ENCODE measurements around the gene ALG14. TPM values are rescaled to one million over a fixed set of nuclear protein-coding genes. Genes with fewer than 3 reads are reported as not detected.

The ALG14 gene
- total and polyA plus RNA-seq, 2 experiments from 2014 or later: 2.7 to 8.2 TPM

- H3K27me3 ChIP-seq: no peaks in the 10 kb centered on the region
- no peak overlapping the region for H3K27ac ChIP-seq
- H3K36me3 ChIP-seq: no peaks in the 10 kb centered on the region
- no peak for DNase-seq (ENCODE audit: low read depth in 1 of 2, low spot score in 1 of 2)
- H3K9me3 ChIP-seq (ENCODE audit: low read depth): no peaks in the 10 kb centered on the region
- no peak for TF ChIP-seq CTCF (IDR thresholded peaks at IDR 0.05; ENCODE audit: low read depth, low read length)
- H3K4me1 ChIP-seq (ENCODE audit: low read depth): no peaks in the 10 kb centered on the region
- H3K4me3 ChIP-seq: no peak overlapping the region
Measured at GRCh38 chr1:95076034-95076433, 3.3 kb upstream of the ALG14 start.

- Histone ChIP-seq H3K27ac (no peak overlapping the region), H3K36me3 (no peaks in the 10 kb centered on the region), H3K4me1 (ENCODE audit: low read depth) (no peaks in the 10 kb centered on the region), H3K4me3 (peak overlapping the region; percentile 74), H3K27me3 (no peaks in the 10 kb centered on the region), H3K9me3 (ENCODE audit: low read depth) (no peaks in the 10 kb centered on the region)
- no peak for DNase-seq (ENCODE audit: low read depth in 1 of 2, low spot score in 1 of 2)
- no peak for TF ChIP-seq CTCF (IDR thresholded peaks at IDR 0.05; ENCODE audit: low read depth, low read length)
Measured at GRCh38 chr1:95073446-95073845, 695 bp upstream of the ALG14 start.

GRCh38 chr1:95072117-95072516 lies 634 bp downstream of the ALG14 start:
- peak overlapping the region; percentile 74 for H3K27ac ChIP-seq

GRCh38 chr1:95071539-95071938 lies 1.2 kb downstream of the ALG14 start:
- H3K4me3 ChIP-seq: peak overlapping the region; percentile 74

More at GRCh38 chr1:95072117-95072516, 634 bp downstream of the ALG14 start:
- Histone ChIP-seq H3K27me3 (no peaks in the 10 kb centered on the region), H3K36me3 (no peaks in the 10 kb centered on the region), H3K9me3 (ENCODE audit: low read depth) (no peaks in the 10 kb centered on the region), H3K4me3 (peak overlapping the region; percentile 74), H3K4me1 (ENCODE audit: low read depth) (peaks cover 2% of the 10 kb centered on the region)
- TF ChIP-seq CTCF (IDR thresholded peaks at IDR 0.05; ENCODE audit: low read depth, low read length): no peak
- no peak for DNase-seq (ENCODE audit: low read depth in 1 of 2, low spot score in 1 of 2)

GRCh38 chr1:95069710-95070093 lies 3.0 kb downstream of the ALG14 start:
- H3K4me3 ChIP-seq: no peak overlapping the region
- H3K36me3 ChIP-seq: no peaks in the 10 kb centered on the region
- no peak for TF ChIP-seq CTCF (IDR thresholded peaks at IDR 0.05; ENCODE audit: low read depth, low read length)

More at GRCh38 chr1:95071539-95071938, 1.2 kb downstream of the ALG14 start:
- DNase-seq (ENCODE audit: low read depth in 1 of 2, low spot score in 1 of 2): no peak
- Histone ChIP-seq H3K27ac (no peak overlapping the region), H3K36me3 (no peaks in the 10 kb centered on the region), H3K9me3 (ENCODE audit: low read depth) (no peaks in the 10 kb centered on the region), H3K27me3 (no peaks in the 10 kb centered on the region), H3K4me1 (ENCODE audit: low read depth) (peaks cover 7% of the 10 kb centered on the region)
- TF ChIP-seq CTCF (IDR thresholded peaks at IDR 0.05; ENCODE audit: low read depth, low read length): no peak

More at GRCh38 chr1:95069710-95070093, 3.0 kb downstream of the ALG14 start:
- Histone ChIP-seq H3K27ac (no peak overlapping the region), H3K27me3 (no peaks in the 10 kb centered on the region), H3K4me1 (ENCODE audit: low read depth) (peaks cover 7% of the 10 kb centered on the region), H3K9me3 (ENCODE audit: low read depth) (no peaks in the 10 kb centered on the region)
- no peak for DNase-seq (ENCODE audit: low read depth in 1 of 2, low spot score in 1 of 2)

All from cardiac muscle cell (in vitro differentiated cells and primary cell).